Mononuclear cell (primary cell): ENCODE results near the gene DEGS1. TPM values are rescaled to one million over a fixed set of nuclear protein-coding genes. Genes with fewer than 3 reads are reported as not detected.

ENCODE experiments used
- H3K27me3 ChIP-seq: 2 replicates; pipeline ENCODE4 v1.6.0; 2011; ENCODE audit warnings: low read length, control low read depth; ENCODE audit not compliant: insufficient read depth
- H3K4me1 ChIP-seq: 2 replicates; pipeline ENCODE4 v1.5.1; 2011; ENCODE audit warnings: mild to moderate bottlenecking, low read length, control low read depth; ENCODE audit not compliant: insufficient read depth
- H3K4me3 ChIP-seq: 2 replicates; pipeline ENCODE4 v1.5.1; 2011; ENCODE audit warnings: mild to moderate bottlenecking, low read length, moderate library complexity
- H3K9me3 ChIP-seq: 2 replicates; pipeline ENCODE4 v1.5.1; 2011; ENCODE audit warnings: low read depth, mild to moderate bottlenecking, control low read depth, low read length
- total RNA-seq: library from RNA; depleted of rRNA; stranded (reverse); fragments of >200 nt; gene quantifications from one replicate; pipeline ENCODE4 v1.2.3, GENCODE V29; 2012

The DEGS1 gene
- total RNA-seq, 1 donor = 64.0 TPM

- Histone ChIP-seq H3K4me1 (peaks cover 14% of the 10 kb centered on the region), H3K9me3 (no peaks in the 10 kb centered on the region), H3K27me3 (no peaks in the 10 kb centered on the region), H3K4me3 (no peak overlapping the region)
Measured at GRCh38 chr1:224217655-224218623, 34.9 kb downstream of the DEGS1 start.

GRCh38 chr1:224219011-224219611 lies 36.1 kb downstream of the DEGS1 start:
- H3K27me3 ChIP-seq = no peaks in the 10 kb centered on the region

GRCh38 chr1:224219612-224220059 lies 36.6 kb downstream of the DEGS1 start:
- Histone ChIP-seq H3K9me3 (no peaks in the 10 kb centered on the region), H3K4me3 (no peak overlapping the region), H3K27me3 (no peaks in the 10 kb centered on the region), H3K4me1 (peaks cover 8% of the 10 kb centered on the region)

More at GRCh38 chr1:224219011-224219611, 36.1 kb downstream of the DEGS1 start:
- Histone ChIP-seq H3K4me1 (peaks cover 8% of the 10 kb centered on the region), H3K9me3 (no peaks in the 10 kb centered on the region), H3K4me3 (no peak overlapping the region)

- Histone ChIP-seq H3K27me3 (no peaks in the 10 kb centered on the region), H3K9me3 (no peaks in the 10 kb centered on the region), H3K4me1 (no peaks in the 10 kb centered on the region), H3K4me3 (no peak overlapping the region)
Measured at GRCh38 chr1:224223819-224224714, 41.0 kb downstream of the DEGS1 start.

- Histone ChIP-seq H3K4me3 (no peak overlapping the region), H3K9me3 (no peaks in the 10 kb centered on the region), H3K4me1 (no peaks in the 10 kb centered on the region), H3K27me3 (no peaks in the 10 kb centered on the region)
Measured at GRCh38 chr1:224226849-224227502, 43.9 kb downstream of the DEGS1 start.

- no peak overlapping the region for H3K4me3 ChIP-seq
- no peaks in the 10 kb centered on the region for H3K9me3 ChIP-seq
- no peaks in the 10 kb centered on the region for H3K27me3 ChIP-seq
- no peaks in the 10 kb centered on the region for H3K4me1 ChIP-seq
Measured at GRCh38 chr1:224234017-224234416, 51.0 kb downstream of the DEGS1 start.

- Histone ChIP-seq H3K4me1 (no peaks in the 10 kb centered on the region), H3K9me3 (no peaks in the 10 kb centered on the region), H3K4me3 (no peak overlapping the region), H3K27me3 (no peaks in the 10 kb centered on the region)
Measured at GRCh38 chr1:224235813-224236493, 52.9 kb downstream of the DEGS1 start.

- H3K9me3 ChIP-seq = no peaks in the 10 kb centered on the region
- H3K27me3 ChIP-seq = no peaks in the 10 kb centered on the region
- H3K4me1 ChIP-seq = no peaks in the 10 kb centered on the region
- H3K4me3 ChIP-seq = no peak overlapping the region
Measured at GRCh38 chr1:224237119-224237881, 54.3 kb downstream of the DEGS1 start.

- H3K4me1 ChIP-seq = no peaks in the 10 kb centered on the region
Measured at GRCh38 chr1:224238212-224238611, 55.2 kb downstream of the DEGS1 start.

GRCh38 chr1:224238756-224239155 lies 55.7 kb downstream of the DEGS1 start:
- H3K27me3 ChIP-seq = no peaks in the 10 kb centered on the region
- no peaks in the 10 kb centered on the region for H3K4me1 ChIP-seq
- H3K9me3 ChIP-seq = no peaks in the 10 kb centered on the region
- H3K4me3 ChIP-seq = no peak overlapping the region

More at GRCh38 chr1:224238212-224238611, 55.2 kb downstream of the DEGS1 start:
- Histone ChIP-seq H3K27me3 (no peaks in the 10 kb centered on the region), H3K9me3 (no peaks in the 10 kb centered on the region), H3K4me3 (no peak overlapping the region)

Other genes with a start within 250 kb of the DEGS1 start
- 58.6 TPM for gene FBXO28, start 69.1 kb upstream of the DEGS1 start, total RNA-seq
- gene NVL, start 146.9 kb downstream of the DEGS1 start, total RNA-seq = 20.0 TPM
- 39.6 TPM for gene CNIH4, start 173.6 kb downstream of the DEGS1 start, total RNA-seq